DND-41 (cell line): ENCODE results near the gene DCP1B.

Experiments
- ATAC-seq: fragments of 200-7000 bp; cut with Tn5 transposase; 3 replicates; pipeline ENCODE4 v1.9.1; 2021; ENCODE audit warnings: low read depth; ENCODE audit not compliant: insufficient read depth
- DNase-seq: peaks from one replicate; pipeline ENCODE4 v3.0.0-alpha.2; 2020
- H2AFZ ChIP-seq: 2 replicates; pipeline ENCODE4 v1.6.0; 2012; ENCODE audit warnings: low read depth, low read length
- H3K27ac ChIP-seq: 2 replicates; pipeline ENCODE4 v1.5.1; 2012; ENCODE audit warnings: low read length, inconsistent platforms
- H3K27me3 ChIP-seq: fragments of 200-600 bp; sonication (generic); 2 replicates; pipeline ENCODE4 v1.6.0; 2012; ENCODE audit warnings: low read length, mild to moderate bottlenecking, inconsistent platforms; ENCODE audit not compliant: insufficient read depth, poor library complexity
- H3K36me3 ChIP-seq: 2 replicates; pipeline ENCODE4 v1.5.1; 2012; ENCODE audit warnings: low read length, inconsistent platforms; ENCODE audit not compliant: insufficient read depth
- H3K4me1 ChIP-seq: 2 replicates; pipeline ENCODE4 v1.5.1; 2012; ENCODE audit warnings: mild to moderate bottlenecking, low read length; ENCODE audit not compliant: insufficient read depth
- H3K4me2 ChIP-seq: 2 replicates; pipeline ENCODE4 v1.6.0; 2012; ENCODE audit warnings: mild to moderate bottlenecking, moderate library complexity, low read length, inconsistent platforms; ENCODE audit not compliant: insufficient read depth
- H3K4me3 ChIP-seq, 2 experiments: fragments of 200-600 bp in 1 of 2; shearing (Covaris generic) in 1 of 2; 2 replicates each; pipeline ENCODE4 v1.5.1; 2012 to 2016; ENCODE audit warnings: inconsistent platforms in 2 of 2, low read length in 2 of 2, mild to moderate bottlenecking in 2 of 2, low read depth in 1 of 2, moderate library complexity in 1 of 2
- H3K79me2 ChIP-seq: 2 replicates; pipeline ENCODE4 v1.6.0; 2012; ENCODE audit warnings: low read length, inconsistent platforms; ENCODE audit not compliant: insufficient read depth
- H3K9ac ChIP-seq: 2 replicates; pipeline ENCODE4 v1.6.0; 2012; ENCODE audit warnings: low read depth, mild to moderate bottlenecking, inconsistent platforms, low read length, moderate library complexity
- H3K9me3 ChIP-seq: 2 replicates; pipeline ENCODE4 v1.5.1; 2012; ENCODE audit warnings: low read length, moderate library complexity, mild to moderate bottlenecking, inconsistent platforms; ENCODE audit not compliant: insufficient read depth, severe bottlenecking
- H4K20me1 ChIP-seq: 2 replicates; pipeline ENCODE4 v1.6.0; 2012; ENCODE audit warnings: low read length; ENCODE audit not compliant: insufficient read depth
- CTCF ChIP-seq: IDR thresholded peaks from 2 replicates; pipeline ENCODE4 v1.5.1; 2012; ENCODE audit warnings: borderline replicate concordance, low read length, moderate library complexity, mild to moderate bottlenecking; ENCODE audit not compliant: poor library complexity, severe bottlenecking; ENCODE audit errors: extremely low read depth
- EZH2 ChIP-seq: IDR thresholded peaks from 3 replicates; pipeline ENCODE4 v1.6.1; 2012; ENCODE audit warnings: borderline replicate concordance, low read depth, mild to moderate bottlenecking, moderate library complexity, low read length, inconsistent platforms; ENCODE audit not compliant: severe bottlenecking

DCP1B gene

GRCh38 chr12:1977588-1977987, 26.7 kb downstream of the DCP1B start:
- no peaks in the 10 kb centered on the region for H3K27me3 ChIP-seq
- H3K4me3 ChIP-seq: no peak overlapping the region
- H3K36me3 ChIP-seq: no peaks in the 10 kb centered on the region
- ATAC-seq (no peak), DNase-seq (no peak)
- H4K20me1 ChIP-seq: no peaks in the 10 kb centered on the region
- H3K4me1 ChIP-seq: no peaks in the 10 kb centered on the region
- no peak overlapping the region for H3K9ac ChIP-seq
- H3K4me2 ChIP-seq: no peak overlapping the region
- H2AFZ ChIP-seq: no peak overlapping the region
- H3K9me3 ChIP-seq: no peaks in the 10 kb centered on the region
- H3K27ac ChIP-seq: no peak overlapping the region
- TF ChIP-seq EZH2 (no peak), CTCF (no peak)
- H3K79me2 ChIP-seq: no peaks in the 10 kb centered on the region

GRCh38 chr12:1977109-1977508, 27.1 kb downstream of the DCP1B start:
- H3K36me3 ChIP-seq: no peaks in the 10 kb centered on the region
- no peak for TF ChIP-seq CTCF
- TF ChIP-seq EZH2: no peak
- no peak for DNase-seq
- no peaks in the 10 kb centered on the region for H3K4me1 ChIP-seq
- H3K27me3 ChIP-seq: no peaks in the 10 kb centered on the region
- no peaks in the 10 kb centered on the region for H4K20me1 ChIP-seq
- no peak overlapping the region for H3K27ac ChIP-seq
- H3K79me2 ChIP-seq: no peaks in the 10 kb centered on the region
- no peak overlapping the region for H3K4me3 ChIP-seq
- no peak overlapping the region for H2AFZ ChIP-seq
- ATAC-seq: no peak
- no peaks in the 10 kb centered on the region for H3K9me3 ChIP-seq
- H3K4me2 ChIP-seq: no peak overlapping the region
- H3K9ac ChIP-seq: no peak overlapping the region

GRCh38 chr12:1974812-1975211, 29.4 kb downstream of the DCP1B start:
- Histone ChIP-seq H3K4me1 (no peaks in the 10 kb centered on the region), H3K79me2 (no peaks in the 10 kb centered on the region), H3K27ac (no peak overlapping the region), H3K9ac (no peak overlapping the region), H3K36me3 (no peaks in the 10 kb centered on the region), H3K9me3 (no peaks in the 10 kb centered on the region), H4K20me1 (no peaks in the 10 kb centered on the region), H3K27me3 (no peaks in the 10 kb centered on the region), H2AFZ (no peak overlapping the region), H3K4me2 (no peak overlapping the region), H3K4me3 (no peak overlapping the region)
- TF ChIP-seq CTCF (no peak), EZH2 (no peak)
- no peak for DNase-seq
- ATAC-seq: no peak

GRCh38 chr12:1972856-1973317, 31.4 kb downstream of the DCP1B start:
- Histone ChIP-seq H3K9me3 (no peaks in the 10 kb centered on the region), H4K20me1 (no peaks in the 10 kb centered on the region), H3K27ac (no peak overlapping the region), H2AFZ (no peak overlapping the region), H3K4me1 (no peaks in the 10 kb centered on the region), H3K36me3 (no peaks in the 10 kb centered on the region), H3K4me3 (no peak overlapping the region), H3K79me2 (no peaks in the 10 kb centered on the region), H3K27me3 (no peaks in the 10 kb centered on the region), H3K9ac (no peak overlapping the region), H3K4me2 (no peak overlapping the region)
- DNase-seq (no peak), ATAC-seq (no peak)
- TF ChIP-seq CTCF: no peak
- no peak for TF ChIP-seq EZH2
